Hepatic stellate cell (primary cell): ENCODE data around the gene CHN1.

Experiments used
- DNase-seq: peaks from one replicate; pipeline ENCODE4 v3.0.0; 2011; ENCODE audit warnings: low spot score

CHN1 gene

DNA sequence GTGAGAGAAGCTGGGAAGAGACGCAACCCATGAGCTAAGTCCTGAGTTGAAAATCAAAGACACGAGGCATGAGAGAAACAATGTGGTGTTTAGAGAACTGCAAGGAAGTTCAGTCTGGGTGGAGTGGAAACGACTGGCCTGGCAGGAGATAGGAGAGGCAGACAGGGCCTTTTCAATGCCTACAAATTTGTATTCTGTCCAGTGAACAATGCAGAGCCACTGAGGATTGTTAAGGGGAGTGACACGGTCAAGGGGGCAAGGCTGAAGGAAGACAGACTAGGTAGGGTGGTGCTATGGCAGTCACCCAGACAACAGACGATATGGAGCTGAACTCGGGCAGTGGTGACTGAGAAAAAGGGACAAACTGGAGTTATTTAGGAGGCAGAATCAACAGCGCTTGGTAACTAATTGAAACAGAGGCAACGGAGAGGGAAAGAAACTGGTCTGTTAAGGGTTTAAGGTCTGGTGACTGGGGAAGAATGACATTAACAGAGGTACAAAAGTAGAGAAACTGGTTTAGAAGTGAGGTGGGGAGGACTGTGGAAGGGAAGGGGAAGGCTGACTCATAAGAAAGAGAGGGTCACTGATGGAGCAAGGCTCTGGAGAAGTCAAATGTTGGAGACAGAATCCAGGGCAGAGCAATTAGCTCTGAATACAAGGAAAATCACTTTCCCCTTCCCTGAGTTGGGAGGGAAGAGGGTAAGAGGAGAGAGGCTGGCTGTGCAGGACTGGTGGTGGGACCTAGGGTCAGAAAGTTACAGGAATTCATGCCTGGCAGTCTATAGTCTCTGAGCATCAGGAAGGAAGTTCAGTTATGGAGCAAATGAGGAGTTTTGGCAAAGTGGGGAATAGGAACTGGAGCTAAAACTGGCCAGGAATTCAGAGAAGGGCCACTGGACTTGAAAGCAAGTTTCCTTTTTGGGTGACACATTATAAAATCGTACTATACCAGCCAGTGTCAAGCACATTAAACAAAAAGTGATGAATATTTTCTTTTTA, 177.5 kb downstream of the CHN1 start:
- no peak for DNase-seq

DNA sequence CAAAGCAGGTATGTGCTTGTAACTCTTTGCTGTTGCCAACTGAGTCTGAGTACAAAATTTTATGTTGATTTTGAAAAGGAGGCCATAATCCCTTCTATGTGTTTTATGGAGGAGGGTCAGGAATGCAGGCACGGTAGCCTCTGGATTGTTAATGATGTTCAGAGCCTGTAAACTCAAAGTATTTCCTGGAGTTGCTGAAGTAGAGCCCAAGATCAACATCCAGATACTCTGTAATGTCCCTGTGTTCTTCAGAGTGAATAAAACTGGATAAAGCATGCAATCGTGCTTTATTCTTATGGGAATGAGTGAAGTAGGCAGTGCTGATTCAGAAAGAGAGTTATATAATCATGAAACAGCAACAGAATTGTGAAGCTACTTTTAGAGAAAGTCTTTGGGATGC, 179.1 kb downstream of the CHN1 start:
- no peak for DNase-seq

DNA sequence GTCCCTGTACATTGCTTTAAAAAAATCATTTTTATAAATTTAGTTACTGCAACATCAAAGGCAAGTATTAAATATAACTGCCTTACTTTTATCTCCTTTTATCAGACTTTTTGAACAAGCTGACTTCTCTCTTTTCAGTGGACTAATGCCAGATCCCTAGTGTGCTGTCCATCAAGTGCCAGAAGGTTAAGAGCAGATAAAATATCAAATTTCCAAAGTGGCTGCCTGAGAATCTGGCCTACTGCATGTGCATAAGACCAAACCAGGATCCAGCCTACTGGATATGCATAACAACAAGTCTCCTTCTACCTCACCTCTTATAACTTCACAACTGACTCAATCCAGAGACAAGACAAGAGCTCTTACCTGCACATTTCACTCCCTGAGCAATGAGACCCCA, 181.1 kb downstream of the CHN1 start:
- no peak for DNase-seq

DNA sequence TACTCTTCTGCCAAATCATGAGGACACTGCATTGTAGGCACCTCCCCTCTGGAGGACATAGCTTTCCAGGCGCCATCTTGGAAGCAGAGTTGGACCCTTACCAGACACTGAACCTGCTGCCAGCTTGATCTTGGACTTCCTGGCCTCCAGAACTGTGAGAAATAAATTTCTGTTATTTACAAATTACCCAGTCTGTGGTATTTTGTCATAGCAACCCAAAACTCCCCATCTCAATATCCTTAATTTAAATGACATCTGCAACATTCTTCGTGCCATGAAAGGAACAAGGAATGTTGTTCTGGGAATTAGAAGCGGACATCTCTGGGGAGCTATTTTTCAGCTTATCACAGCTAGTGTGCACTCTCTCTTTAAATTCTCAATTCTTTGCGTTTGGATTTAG, 183.6 kb downstream of the CHN1 start:
- no peak for DNase-seq

DNA sequence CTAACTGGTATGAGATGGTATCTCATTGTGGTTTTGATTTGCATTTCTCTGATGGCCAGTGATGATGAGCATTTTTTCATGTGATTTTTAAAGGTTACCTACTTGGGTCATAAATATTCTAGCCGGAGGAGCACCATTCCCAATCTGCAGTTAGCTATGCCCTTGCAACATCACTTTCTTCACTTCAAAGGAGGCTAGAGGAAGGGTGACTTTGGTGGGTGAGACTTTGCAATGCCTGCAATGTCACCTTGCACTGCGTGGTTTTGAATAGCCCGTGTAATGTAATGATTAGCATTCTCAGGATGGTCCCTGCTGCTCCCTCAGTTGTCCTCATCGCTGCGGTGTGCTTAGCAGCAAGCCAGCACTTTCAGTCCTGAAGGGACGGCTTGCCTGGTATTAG, 184.8 kb downstream of the CHN1 start:
- DNase-seq = no peak

DNA sequence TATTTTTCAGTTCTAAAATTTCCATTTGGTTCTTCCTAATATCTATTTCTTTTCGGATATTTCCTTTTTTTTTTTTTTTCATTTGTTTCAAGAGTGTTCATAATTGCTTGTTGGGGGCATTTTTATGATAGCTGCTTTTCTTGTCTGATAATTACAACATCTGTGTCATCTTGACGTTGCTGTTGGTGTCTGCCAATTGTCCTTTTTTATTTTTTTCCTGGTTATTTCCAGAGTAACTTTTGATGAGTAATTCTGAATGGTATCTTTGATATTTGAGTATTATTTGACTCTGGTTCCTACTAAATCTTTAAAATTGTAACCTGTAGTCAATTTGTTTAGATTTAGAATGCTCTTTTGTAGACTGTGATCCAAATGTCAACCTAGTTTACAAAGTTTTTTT, 189.7 kb downstream of the CHN1 start:
- DNase-seq = no peak

DNA sequence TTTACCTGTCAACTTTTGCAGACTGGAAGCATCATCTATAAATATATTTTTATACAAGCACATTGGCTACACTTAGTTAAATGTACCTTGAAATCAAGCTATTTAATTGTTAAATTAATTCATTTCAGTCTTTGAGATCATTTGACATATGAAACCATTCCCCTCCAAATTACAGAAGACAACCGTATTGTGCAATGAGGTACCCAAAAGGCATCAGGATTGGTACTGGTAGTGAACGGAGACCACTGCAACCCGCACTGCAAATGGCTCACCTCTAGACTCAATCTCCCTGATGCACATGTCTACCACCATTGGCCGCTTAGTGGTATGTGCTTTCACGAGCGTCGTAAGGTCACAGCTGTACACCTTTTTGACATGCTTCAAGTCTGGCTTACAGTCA, 193.1 kb downstream of the CHN1 start:
- no peak for DNase-seq

DNA sequence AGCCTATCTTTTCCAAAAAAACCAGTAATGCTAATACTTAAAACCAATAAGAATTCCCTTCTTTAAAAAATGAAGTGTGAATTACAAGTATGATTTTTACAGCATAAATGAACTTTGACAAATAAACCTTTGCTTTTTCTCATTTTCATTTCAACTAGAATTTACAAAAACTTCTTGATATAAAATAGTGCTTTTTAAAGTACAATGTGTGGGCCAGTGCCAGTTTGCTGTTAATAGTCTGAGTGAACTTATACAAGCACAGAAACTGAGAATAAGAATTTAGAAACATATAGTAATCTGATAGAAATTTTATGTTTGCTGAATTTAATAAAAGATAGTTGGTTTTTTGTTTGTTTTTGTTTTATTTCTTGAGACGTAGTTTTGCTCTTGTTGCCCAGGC, 197.2 kb downstream of the CHN1 start:
- no peak for DNase-seq

DNA sequence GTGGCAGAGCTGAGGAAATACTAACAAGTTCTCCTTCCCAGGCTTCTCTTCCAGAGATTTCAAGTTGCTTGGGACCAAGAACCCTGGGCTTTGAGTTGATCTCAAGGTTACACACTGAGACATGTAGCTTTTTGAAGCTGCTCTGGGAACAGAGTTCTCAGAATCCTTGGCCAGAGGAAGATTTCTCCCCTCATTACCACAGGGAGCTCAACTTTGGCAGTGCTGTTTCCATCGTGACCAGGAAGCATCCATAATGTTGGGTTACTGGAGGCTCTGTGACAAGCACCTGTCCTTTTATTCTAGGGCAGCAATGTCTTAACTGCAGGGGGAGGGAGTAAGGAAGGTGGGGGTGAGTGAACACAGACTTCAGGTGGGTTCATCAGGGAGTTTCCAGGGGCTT, 199.4 kb downstream of the CHN1 start:
- DNase-seq = no peak

DNA sequence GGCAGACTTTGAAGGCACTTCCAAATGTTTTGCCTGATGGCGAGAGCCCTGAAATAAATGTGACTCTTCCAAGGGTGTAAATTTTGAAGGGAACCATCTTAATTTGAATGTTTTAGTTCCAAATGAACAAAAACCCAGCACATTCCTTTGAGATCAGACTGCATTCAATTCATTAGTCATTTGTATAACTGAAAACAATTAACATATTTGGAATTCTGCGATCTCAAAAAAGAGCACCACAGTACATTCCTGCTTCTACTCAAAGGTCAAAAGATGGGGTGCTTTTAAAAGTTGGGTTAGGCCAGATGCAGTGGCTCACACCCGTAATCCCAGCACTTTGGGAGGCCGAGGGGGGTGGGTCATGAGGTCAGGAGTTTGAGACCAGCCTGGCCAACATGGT, 202.7 kb downstream of the CHN1 start:
- no peak for DNase-seq

DNA sequence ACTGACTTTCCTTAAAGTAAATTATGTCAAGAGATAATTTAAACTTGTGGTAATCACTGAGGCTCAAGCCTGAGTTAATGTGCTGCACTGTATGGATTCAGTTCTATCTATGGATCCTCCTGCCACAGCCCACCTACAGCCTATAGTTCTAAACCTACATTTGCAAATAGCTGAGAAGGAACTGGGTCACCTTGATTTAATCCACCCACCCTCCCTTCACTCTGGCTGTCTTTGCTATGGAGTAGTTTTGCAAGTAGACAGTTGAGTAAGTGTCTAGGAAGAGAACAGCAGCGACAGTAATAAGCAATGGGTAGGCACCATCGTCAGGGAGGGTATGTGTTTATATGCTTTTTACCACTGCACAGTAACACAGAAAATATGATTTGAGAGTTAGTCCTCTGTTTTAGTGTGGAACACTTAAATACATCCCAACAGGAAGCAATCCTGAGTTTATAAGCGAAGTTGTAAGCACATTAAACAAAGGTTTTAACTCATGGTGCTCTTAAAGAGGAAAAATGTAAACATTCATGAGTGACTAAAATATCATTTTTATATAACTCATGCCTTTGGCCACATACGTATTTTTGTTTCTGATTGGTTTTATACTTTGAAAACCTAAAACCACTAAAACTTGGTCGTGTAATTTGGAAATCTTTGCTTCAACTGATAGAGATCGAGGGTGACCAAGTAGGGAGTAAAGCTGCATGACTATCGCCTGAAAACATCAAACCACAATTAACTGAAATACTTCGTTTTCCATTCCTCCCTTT, 204.6 kb downstream of the CHN1 start:
- DNase-seq = no peak

DNA sequence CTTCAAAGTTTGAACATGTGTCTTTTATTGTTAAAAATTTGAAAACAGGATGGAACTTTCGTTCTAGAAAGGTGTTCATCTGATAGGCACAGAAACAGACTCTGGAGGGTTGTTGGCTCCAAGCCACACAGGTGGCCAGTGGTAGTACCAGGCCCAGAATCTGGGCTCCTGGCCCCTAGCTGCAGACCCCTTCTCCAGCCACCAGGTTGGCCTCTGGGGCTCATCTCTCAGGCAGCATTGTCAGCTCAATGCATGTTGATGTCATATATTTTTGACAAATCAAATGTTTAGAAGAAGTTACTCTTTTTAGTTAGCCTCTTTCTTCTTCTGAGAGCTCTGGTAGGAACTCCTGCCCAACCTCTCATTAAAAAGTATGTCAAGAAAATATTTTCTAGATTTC, 206.4 kb downstream of the CHN1 start:
- DNase-seq = no peak

DNA sequence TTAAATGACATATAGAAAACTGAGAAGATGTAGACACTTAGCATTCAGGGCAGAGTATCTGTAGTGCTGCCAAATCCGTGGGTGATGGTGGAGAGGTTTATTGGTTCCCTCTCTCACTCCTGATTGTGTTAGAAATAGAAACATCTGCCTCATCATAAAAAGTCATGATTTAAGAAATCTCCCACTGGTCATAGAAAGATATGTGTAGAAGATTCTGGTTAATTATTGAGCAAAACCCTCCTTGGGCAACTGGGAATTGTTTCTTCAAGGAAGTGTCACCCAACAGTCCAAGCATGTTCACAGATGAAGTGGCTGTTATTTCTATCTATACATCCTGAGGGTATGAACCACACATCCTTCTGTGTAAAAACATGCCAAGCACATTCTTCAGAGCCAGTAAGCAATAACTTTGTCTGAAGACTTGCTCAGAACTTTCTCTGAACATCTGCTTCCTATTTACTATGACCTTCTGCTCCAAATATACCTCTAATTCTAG, 207.4 kb downstream of the CHN1 start:
- DNase-seq = no peak

DNA sequence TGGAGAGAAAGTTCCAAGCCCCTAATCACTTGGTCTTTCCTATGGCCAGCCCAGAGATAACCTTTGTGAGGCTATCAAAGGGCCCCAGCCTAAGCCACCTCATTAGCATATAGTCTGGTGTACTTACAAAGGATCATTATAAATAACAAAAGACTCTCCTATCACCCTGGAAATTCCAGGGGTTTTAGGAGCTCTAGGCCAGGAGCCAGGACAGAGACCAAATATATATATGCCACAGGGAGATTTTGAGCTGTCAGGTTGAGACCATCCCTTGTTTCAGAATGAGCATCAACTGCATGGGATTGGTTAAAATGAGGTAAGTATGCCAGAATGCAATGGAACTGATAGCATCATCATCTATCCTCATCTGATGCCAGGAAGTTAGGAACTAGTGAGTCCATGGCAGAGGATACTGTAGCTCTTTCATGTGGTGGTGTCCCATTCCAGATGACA, 208.8 kb downstream of the CHN1 start:
- no peak for DNase-seq

DNA sequence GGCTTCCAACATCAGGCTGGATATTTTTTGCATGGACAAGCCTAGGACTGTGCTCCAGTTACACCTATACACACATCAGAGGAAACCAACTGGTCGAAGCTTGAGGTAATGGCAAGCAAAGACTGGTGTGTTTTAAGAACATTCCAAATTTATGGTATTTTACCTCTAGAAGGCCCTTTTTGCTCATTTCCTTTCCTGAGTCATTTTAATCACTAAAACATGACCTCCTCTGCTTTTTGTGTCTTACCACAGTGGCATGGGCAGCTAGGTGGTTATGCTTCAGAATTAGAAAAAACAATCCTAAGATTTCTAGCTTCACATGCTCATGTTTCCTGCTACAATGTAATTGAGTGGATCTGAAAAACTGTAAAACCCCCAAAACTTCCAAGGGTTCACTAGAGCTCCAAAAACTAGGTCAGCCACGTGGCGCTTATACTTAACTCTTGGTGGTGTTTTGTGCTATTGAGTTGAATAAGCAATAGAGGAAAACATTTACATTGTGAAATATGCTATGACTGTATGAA, 210.3 kb downstream of the CHN1 start:
- no peak for DNase-seq

DNA sequence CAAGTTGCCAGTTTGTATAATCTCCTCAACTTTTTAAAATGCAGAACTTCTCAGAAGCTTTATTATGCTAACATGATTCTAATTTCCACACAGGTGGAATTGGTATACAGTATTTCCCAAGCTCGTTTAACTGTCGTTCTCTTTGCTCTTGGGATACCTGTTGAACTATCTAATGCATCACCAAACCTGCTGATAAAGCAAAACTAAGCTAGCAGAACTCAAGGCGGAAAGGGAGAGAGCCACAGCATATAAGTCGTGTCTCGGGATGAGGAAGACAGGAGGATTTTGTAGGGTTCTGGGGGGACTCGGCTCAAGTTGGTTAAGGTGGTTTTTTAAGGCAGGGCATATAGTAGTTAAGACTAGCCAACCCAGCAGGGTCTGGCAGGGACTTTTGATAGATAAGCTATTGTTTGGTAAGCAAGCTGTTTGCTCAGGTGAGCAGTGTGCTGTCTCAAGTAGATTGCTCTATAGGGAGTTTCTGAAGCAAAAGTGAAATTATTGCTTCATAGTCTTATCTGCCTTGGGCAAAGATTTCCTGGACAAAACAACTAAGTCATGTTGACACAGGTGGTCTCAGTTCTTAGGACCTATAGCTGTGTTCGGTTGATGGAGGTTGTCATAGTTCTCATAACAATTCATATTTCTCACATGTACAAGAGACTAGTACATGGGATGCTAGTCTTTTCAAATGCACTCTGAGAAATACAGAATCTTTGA, 212.7 kb downstream of the CHN1 start:
- no peak for DNase-seq

DNA sequence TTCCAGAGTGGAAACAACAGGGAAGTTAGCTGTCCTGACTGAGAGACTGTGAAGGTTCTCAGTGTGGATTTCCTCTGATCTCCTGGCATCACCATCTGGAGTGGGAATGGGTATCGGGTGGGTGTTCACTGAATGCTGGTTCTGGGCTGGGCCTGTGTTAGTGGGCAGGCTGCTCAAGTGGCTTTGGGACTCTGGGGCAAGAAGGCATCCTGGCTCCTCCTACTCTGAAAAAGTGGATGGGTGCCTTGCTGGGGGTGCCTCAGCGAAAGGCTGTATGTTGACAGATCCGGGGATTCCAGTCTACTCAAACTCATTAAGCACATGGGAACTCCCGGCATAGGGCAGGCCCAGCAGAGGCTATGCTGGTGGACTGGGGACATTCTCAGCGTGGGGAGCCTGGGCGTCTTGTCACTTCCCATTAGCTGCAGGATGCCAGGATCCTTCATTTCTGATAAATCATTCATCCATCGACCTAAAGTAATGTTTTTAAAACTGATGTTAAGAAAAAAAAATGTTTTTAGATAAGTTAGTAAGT, 213.4 kb downstream of the CHN1 start:
- DNase-seq = no peak

DNA sequence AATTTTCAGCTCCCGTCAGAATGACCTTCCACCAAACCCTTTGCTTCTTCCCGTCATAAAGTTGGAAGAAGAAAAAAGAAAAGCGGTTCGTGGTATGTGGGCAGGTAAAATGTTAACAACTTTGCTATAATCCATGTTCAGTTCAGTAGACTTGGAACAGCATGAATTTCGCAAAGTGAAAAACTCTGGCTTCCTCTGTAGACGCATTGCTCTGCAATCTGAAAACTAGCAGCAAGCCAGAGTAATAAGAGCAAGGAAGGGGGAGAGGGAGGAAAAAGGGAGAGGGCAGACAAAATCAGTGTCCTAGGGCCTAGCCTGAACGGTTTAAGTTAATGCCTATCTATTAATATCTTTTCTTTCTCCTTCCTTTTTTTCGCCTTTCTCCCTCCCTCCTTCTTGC, 214.2 kb downstream of the CHN1 start:
- DNase-seq = no peak

DNA sequence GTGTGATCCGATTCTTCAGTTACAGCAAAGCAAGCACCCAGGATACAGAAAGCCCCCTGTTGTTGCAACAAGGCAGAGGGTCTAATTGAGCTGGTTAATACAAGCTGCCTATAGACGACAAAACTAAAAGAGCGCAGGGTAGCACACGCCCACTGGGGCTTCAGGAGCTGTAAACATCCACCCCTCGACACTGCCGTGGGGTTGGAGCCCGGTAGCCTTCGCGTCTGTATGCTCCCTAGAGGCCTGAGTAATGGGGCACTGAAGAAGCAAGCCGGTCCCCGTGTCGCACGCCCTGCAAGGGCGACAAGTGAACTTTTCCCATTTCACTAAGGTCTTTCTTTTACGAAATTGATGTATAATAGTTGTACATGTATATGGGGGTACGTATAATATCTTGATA, 216.2 kb downstream of the CHN1 start:
- DNase-seq = no peak

DNA sequence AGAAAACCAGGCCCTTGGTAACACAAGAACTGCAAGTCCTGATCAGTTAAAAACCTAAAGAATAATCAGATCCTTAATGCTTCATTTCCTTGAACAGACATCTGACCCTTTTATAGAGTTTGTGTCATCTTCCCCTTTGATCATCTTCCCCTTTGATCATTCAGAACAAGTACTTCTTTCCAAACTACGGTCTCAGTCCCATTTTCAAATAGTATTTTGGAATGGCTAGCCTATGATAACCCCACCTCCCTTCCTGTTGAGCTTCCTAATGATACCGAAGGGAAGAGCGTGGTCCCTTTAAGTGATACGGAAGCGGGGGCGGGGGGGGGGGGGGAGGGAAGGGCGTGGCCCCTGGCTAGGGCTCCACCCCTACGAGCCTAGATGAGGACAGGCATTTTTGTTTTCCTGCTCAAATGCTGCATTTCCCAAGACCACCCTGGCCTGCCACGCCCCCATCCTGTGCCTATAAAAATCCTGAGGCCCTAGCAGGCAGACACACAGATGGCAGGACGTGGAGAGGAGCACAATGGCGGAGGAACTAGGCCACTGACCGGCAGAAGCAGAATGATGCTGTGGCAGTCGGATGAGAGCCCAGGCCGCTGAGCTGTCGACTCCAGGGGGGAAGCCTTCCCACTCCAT, 216.8 kb downstream of the CHN1 start:
- DNase-seq = no peak

DNA sequence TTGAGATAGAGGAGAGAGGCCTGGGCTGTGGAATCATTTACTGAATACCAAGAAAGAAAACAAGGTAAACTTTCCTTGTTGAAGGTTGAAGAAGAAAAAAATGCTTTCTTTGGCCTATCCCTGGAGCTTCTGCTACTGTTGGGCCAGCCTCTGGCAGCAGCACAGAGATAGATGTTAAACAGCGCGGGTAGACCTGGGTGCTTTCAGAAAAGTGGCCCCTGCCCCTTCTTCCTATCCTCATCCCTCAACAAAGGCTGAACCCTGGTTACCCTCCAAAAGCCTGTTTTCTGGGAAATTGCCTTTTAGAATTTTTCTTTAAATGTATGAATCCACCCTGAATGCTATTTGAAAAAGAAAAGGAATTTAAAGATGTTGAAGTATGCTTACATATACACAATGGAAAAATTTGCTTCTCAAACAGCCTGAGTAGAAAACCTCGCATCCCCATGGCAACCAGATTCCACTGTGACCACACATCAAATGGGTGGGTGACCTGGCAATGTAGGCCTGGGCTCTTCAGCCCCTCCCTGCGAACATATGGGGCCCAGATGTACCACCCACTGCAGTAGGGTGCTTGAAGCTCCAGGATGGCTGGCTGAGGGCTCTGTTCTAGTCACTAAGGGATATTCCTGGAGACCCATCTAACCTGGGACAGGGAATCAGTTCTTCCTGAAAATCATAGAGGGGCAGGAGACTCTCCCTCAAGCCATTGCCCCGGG, 217.5 kb downstream of the CHN1 start:
- peak; percentile 96 for DNase-seq
